Tibial artery (tissue), 4 donors: Measurements from ENCODE around the gene SDK1.

ENCODE experiments used
- DNase-seq, 2 donors: peaks; one replicate each; pipeline ENCODE4 v3.0.0-alpha.2; 2019
- H3K27ac ChIP-seq, 2 donors: fragments of 200-600 bp; sonication (generic) in 1 of 2; 1 replicate in 1 of 2; 2 replicates in 1 of 2; pipeline ENCODE4 v1.5.1; 2018 to 2019; ENCODE audit warnings: mild to moderate bottlenecking in 1 of 2
- H3K27me3 ChIP-seq, 2 donors: fragments of 200-600 bp; sonication (generic) in 1 of 2; one replicate each; pipeline versions ENCODE4 v1.5.1 to v1.6.0; 2016 to 2019
- H3K36me3 ChIP-seq, 3 donors: fragments of 200-600 bp; sonication (generic) in 2 of 3; one replicate each; pipeline ENCODE4 v1.5.1; 2016 to 2019; ENCODE audit warnings: mild to moderate bottlenecking in 2 of 3
- H3K4me1 ChIP-seq, 4 donors: fragments of 200-600 bp; sonication (generic) in 2 of 4; 1 replicate in 3 of 4; 2 replicates in 1 of 4; pipeline ENCODE4 v1.5.1; 2016 to 2019
- H3K4me3 ChIP-seq, 2 donors: fragments of 200-600 bp; sonication (generic) in 1 of 2; 1 replicate in 1 of 2; 2 replicates in 1 of 2; pipeline ENCODE4 v1.5.1; 2018 to 2019; ENCODE audit warnings: mild to moderate bottlenecking in 2 of 2
- H3K9me3 ChIP-seq, 3 donors: fragments of 200-600 bp; sonication (generic) in 1 of 3; one replicate each; pipeline ENCODE4 v1.5.1; 2016 to 2019
- intact Hi-C: fragments of 100-400 bp; cut with DNase I; formaldehyde crosslinking; loops from one replicate; pipeline ENCODE4 v1.15.0; 2023; ENCODE audit warnings: low total_unique reads
- TF ChIP-seq, protein P1 (sequence below), 2 experiments: fragments of 200-600 bp in 1 of 2; fragments of 450-650 bp in 1 of 2; IDR thresholded peaks; one replicate each; pipeline ENCODE4 v1.5.1; 2017 to 2019; ENCODE audit warnings: antibody characterized with exemption in 2 of 2, mild to moderate bottlenecking in 1 of 2, moderate library complexity in 1 of 2

The SDK1 gene

DNA sequence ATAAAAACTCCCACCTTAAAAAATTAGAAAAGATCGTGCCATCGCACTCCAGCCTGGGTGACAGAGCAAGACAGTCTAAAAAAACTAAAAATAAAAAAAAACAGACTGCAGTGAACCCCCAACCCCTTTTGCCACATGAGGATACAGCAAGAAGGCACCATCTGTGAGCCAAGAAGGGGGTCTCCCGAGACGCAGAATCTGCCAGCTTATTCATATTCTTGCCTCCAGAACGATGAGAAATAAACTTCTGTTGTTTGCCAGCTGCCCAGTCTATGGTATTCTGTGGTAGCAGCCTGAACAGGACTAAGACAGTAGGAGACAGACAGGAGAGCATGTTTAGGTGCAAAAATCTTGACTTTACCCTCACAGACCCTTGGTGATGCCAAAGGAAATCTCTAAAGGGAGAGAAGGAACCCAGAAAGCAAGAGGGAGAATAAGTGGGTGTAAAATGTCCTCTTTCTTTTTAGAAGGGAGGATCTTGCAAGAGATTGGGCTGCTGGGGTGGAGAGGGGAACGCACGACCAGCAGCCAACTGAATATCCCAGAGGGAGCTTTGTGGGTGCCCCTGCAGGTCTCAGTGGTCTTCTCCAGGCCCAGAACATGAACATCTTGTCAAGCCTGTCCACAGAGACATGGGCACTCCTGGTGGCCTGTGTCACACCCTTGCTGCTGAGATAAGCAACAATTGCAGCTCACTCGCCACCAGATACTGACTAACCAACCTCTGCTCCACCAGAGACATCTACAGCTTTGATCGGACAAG lies 980.4 kb downstream of the SDK1 start:
- Histone ChIP-seq H3K27me3 (no peaks in the 10 kb centered on the region), H3K4me3 (no peak overlapping the region), H3K27ac (no peak overlapping the region), H3K36me3 (no peaks in the 10 kb centered on the region), H3K4me1 (no peaks in the 10 kb centered on the region), H3K9me3 (no peaks in the 10 kb centered on the region)
- TF ChIP-seq, protein P1, sequence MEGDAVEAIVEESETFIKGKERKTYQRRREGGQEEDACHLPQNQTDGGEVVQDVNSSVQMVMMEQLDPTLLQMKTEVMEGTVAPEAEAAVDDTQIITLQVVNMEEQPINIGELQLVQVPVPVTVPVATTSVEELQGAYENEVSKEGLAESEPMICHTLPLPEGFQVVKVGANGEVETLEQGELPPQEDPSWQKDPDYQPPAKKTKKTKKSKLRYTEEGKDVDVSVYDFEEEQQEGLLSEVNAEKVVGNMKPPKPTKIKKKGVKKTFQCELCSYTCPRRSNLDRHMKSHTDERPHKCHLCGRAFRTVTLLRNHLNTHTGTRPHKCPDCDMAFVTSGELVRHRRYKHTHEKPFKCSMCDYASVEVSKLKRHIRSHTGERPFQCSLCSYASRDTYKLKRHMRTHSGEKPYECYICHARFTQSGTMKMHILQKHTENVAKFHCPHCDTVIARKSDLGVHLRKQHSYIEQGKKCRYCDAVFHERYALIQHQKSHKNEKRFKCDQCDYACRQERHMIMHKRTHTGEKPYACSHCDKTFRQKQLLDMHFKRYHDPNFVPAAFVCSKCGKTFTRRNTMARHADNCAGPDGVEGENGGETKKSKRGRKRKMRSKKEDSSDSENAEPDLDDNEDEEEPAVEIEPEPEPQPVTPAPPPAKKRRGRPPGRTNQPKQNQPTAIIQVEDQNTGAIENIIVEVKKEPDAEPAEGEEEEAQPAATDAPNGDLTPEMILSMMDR (IDR thresholded peaks at IDR 0.05), result no peak
- intact Hi-C loops, result no loop called here
- DNase-seq, result no peak

DNA sequence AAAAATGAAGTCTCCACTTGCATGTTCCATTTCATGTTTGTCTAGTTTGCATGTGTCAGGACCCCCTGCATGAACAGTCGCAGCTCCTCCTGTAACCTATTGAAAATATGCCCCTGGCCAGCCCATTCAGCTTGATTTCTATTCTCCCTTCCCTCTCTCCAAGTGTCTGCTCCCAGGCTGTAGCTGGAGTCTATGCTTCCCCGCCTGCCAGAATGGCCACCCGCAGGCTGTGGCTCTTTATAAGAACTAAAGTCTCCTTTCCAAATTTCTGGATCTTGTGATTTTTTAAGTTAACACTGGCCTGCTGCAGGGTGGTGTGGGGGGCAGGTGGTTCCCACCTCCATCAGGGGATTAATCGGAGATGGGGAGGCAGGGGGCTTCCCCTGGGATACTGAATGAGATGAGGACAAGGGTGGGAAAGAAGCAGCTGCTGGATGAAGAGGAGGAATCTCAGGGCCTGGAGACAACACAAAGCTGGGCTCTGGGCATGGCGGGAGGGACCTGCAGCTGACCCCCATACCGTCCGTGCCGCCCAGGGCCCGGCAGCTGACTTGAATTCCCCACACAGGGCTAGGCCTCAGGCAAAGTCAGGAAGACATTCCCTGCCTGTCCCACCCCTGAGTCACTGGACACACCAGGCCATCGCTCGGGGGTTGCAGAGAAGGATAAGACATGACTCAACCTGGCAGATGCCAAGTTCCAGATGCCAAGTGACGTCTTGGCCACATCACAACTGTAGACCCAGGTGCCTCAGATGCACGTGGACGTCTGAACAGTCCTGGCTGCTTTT lies 981.6 kb downstream of the SDK1 start:
- Histone ChIP-seq H3K27me3 (no peaks in the 10 kb centered on the region), H3K9me3 (no peaks in the 10 kb centered on the region), H3K27ac (no peak overlapping the region), H3K36me3 (no peaks in the 10 kb centered on the region), H3K4me3 (no peak overlapping the region), H3K4me1 (no peaks in the 10 kb centered on the region)
- no peak for DNase-seq
- TF ChIP-seq, protein P1 (IDR thresholded peaks at IDR 0.05), result no peak
- intact Hi-C loops, result no loop called here

DNA sequence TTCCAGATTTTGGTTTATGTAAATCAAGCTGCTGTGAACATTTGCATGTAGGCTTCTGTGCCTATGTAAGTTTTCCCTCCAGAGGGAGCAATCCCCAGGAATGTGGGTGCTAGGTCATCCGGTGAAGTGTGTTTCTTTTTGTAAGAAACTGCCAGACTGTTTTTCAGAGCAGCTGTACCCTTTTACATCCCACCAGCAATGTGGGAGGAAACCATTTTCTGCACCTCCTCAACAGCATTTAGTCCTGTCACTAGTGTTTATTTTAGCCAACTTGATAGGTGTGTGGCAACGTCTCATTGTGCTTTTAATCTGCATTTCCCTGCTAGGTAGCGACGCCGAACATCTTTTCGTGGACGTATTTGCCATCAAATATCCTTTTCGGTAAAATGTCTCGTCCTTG lies 985.3 kb downstream of the SDK1 start:
- intact Hi-C loops, result no loop called here
- no peaks in the 10 kb centered on the region for H3K4me1 ChIP-seq
- peaks cover 0 to 6% (median 0%) of the 10 kb centered on the region in 3 donors for H3K9me3 ChIP-seq
- DNase-seq, result no peak
- TF ChIP-seq, protein P1 (IDR thresholded peaks at IDR 0.05), result no peak
- no peak overlapping the region for H3K4me3 ChIP-seq
- H3K27me3 ChIP-seq, result no peaks in the 10 kb centered on the region
- no peak overlapping the region for H3K27ac ChIP-seq
- H3K36me3 ChIP-seq, result no peaks in the 10 kb centered on the region

DNA sequence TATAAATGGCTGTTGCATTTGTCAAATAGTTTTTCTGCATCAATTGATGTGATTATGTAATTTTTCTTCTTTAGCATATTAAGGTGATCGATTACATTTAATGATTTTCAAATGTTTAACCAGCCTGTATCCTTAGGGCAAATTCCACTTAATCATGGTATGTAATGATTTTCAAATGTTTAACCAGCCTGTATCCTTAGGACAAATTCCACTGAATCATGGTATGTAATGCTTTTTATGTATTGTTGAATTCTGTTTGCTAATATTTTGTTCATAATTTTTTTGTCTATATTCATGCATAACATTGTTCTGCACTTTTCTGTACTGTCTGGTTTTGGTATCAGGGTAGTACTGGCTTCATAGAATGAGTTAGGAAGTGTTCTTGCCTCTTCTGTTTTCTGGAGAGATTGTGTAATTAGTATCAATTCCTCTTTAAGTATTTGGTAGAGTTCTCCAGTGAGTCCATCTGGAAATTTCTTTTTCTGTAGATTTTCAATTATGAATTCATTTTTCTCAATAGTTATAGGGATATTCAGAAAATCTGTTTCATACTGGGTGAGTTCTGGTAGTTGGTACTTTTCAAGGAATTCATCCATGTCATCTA lies 987.8 kb downstream of the SDK1 start:
- Histone ChIP-seq H3K36me3 (no peaks in the 10 kb centered on the region), H3K27me3 (no peaks in the 10 kb centered on the region), H3K4me1 (no peaks in the 10 kb centered on the region), H3K4me3 (no peak overlapping the region), H3K9me3 (peaks cover 0 to 18% (median 7%) of the 10 kb centered on the region in 3 donors), H3K27ac (no peak overlapping the region)
- TF ChIP-seq, protein P1 (IDR thresholded peaks at IDR 0.05), result no peak
- DNase-seq, result no peak
- intact Hi-C loops, result no loop called here

DNA sequence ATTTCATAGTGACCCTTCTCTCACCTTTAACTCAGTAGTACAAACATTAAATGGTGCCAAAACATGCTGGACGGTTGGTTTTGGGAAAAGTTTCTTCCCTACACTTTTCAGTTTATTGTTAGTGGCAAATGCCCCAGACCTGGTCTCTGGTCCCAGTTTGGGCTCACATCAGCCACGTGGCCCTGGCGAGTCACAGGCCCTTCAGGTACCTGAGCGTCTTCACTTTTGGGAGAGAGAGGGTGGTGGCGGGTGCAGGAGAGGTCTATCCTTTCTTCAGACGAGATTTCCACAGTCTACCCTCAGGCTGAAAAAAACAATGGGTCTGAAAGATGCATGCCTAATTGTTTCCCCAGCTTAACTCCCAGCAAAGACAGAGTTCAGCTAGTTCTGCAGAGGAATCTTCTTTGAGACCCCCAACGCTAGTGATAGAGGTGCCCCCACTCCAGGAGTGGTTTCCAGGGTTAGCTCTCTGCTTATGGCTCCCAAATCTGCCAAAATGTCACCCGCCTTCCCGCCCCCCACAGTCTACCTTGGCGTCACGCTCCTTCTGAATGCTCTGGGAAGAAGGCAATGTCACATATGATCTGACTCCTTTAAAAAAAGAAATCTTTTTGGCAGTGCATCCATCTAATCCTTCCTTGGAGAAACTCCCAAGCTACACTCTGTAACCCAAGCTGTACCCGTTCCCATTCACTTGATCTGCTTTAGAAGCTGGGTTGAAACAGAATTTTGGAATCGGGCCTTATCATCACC lies 996.3 kb downstream of the SDK1 start:
- no peak overlapping the region for H3K27ac ChIP-seq
- intact Hi-C loops, result no loop called here
- peaks cover 0 to 18% (median 7%) of the 10 kb centered on the region in 3 donors for H3K9me3 ChIP-seq
- no peaks in the 10 kb centered on the region for H3K4me1 ChIP-seq
- no peak overlapping the region for H3K4me3 ChIP-seq
- TF ChIP-seq, protein P1 (IDR thresholded peaks at IDR 0.05), result no peak
- H3K36me3 ChIP-seq, result no peaks in the 10 kb centered on the region
- DNase-seq, result no peak
- H3K27me3 ChIP-seq, result no peaks in the 10 kb centered on the region
